ENCODE data around the gene EXOC3L4.

GRCh38 chr14:103149351-103150237, 55.1 kb downstream of the EXOC3L4 start:
- TF ChIP-seq POLR2A (IDR thresholded peaks at IDR 0.05) (no peak), CTCF (IDR thresholded peaks at IDR 0.05) (no peak), EP300 (IDR thresholded peaks at IDR 0.05) (no peak)
